Neural progenitor cell (in vitro differentiated cells): ENCODE results near the gene CDC42EP3. TPM values are rescaled to one million over a fixed set of nuclear protein-coding genes. Genes with fewer than 3 reads are reported as not detected.

Experiments
- DNase-seq: peaks from one replicate; pipeline ENCODE4 v3.0.0-alpha.2; 2016; ENCODE audit warnings: low spot score
- H2AFZ ChIP-seq: fragments of 200-600 bp; sonication (generic); replicated peaks from 2 replicates; pipeline ENCODE4 v1.6.1; 2016; ENCODE audit warnings: antibody characterized with exemption
- H3F3A ChIP-seq: fragments of 200-600 bp; sonication (generic); 2 replicates; pipeline ENCODE4 v1.6.1; 2016; ENCODE audit warnings: antibody characterized with exemption, low read depth
- H3K27ac ChIP-seq: fragments of 200-600 bp; sonication (generic); 2 replicates; pipeline ENCODE4 v1.5.1; 2016; ENCODE audit warnings: mild to moderate bottlenecking
- H3K27me3 ChIP-seq: fragments of 200-600 bp; sonication (generic); 2 replicates; pipeline ENCODE4 v1.6.1; 2016; ENCODE audit warnings: mild to moderate bottlenecking, moderate library complexity
- H3K36me3 ChIP-seq: fragments of 200-600 bp; sonication (generic); 2 replicates; pipeline ENCODE4 v1.5.1; 2016
- H3K4me1 ChIP-seq: fragments of 200-600 bp; sonication (generic); 2 replicates; pipeline ENCODE4 v1.6.1; 2016; ENCODE audit warnings: mixed run types
- H3K4me2 ChIP-seq: fragments of 200-600 bp; sonication (generic); 2 replicates; pipeline ENCODE4 v1.6.1; 2016
- H3K4me3 ChIP-seq: fragments of 200-600 bp; sonication (generic); 2 replicates; pipeline ENCODE4 v1.5.1; 2016
- H3K79me2 ChIP-seq: fragments of 200-600 bp; sonication (generic); 2 replicates; pipeline ENCODE4 v1.6.1; 2016; ENCODE audit warnings: low read depth
- H3K9ac ChIP-seq: fragments of 200-600 bp; sonication (generic); 2 replicates; pipeline ENCODE4 v1.6.1; 2016
- H3K9me3 ChIP-seq: fragments of 200-600 bp; sonication (generic); 2 replicates; pipeline ENCODE4 v1.5.1; 2016; ENCODE audit warnings: low read depth
- H4K20me1 ChIP-seq: fragments of 200-600 bp; sonication (generic); 2 replicates; pipeline ENCODE4 v1.6.1; 2016; ENCODE audit warnings: low read depth
- H3K27ac Mint-ChIP-seq: 3 replicates; pipeline ENCODE4 v1.8.0; 2021; ENCODE audit warnings: mixed read lengths
- H3K27me3 Mint-ChIP-seq: 2 replicates; pipeline ENCODE4 v1.8.0; 2022; ENCODE audit warnings: low read depth, mild to moderate bottlenecking, inconsistent platforms, moderate library complexity, mixed read lengths; ENCODE audit not compliant: insufficient read depth
- H3K36me3 Mint-ChIP-seq: 3 replicates; pipeline ENCODE4 v1.8.0; 2021; ENCODE audit warnings: mixed read lengths
- H3K4me1 Mint-ChIP-seq: 3 replicates; pipeline ENCODE4 v1.8.0; 2021; ENCODE audit warnings: mixed read lengths
- H3K4me3 Mint-ChIP-seq: 3 replicates; pipeline ENCODE4 v1.8.0; 2021; ENCODE audit warnings: mild to moderate bottlenecking, moderate library complexity, mixed read lengths
- H3K9me3 Mint-ChIP-seq: 3 replicates; pipeline ENCODE4 v1.8.0; 2020; ENCODE audit warnings: mixed read lengths
- CTCF ChIP-seq: fragments of 200-600 bp; sonication (generic); IDR thresholded peaks from 2 replicates; pipeline ENCODE4 v1.5.1; 2017; ENCODE audit warnings: antibody characterized with exemption, mild to moderate bottlenecking
- EZH2 ChIP-seq: fragments of 200-600 bp; sonication (generic); IDR thresholded peaks from 2 replicates; pipeline ENCODE4 v1.6.1; 2017; ENCODE audit warnings: antibody characterized with exemption, mild to moderate bottlenecking, moderate library complexity
- EZH2phosphoT487 ChIP-seq: fragments of 200-600 bp; sonication (generic); IDR thresholded peaks from 2 replicates; pipeline ENCODE4 v1.6.1; 2017; ENCODE audit warnings: antibody characterized with exemption
- total RNA-seq: library from RNA; depleted of rRNA; stranded (reverse); fragments of >200 nt; gene quantifications from 2 replicates; pipeline ENCODE4 v1.2.3, GENCODE V29; 2015; ENCODE audit warnings: low replicate concordance

CDC42EP3 gene
- total RNA-seq, 1 donor from 2014 or later = 21.2 TPM

DNA sequence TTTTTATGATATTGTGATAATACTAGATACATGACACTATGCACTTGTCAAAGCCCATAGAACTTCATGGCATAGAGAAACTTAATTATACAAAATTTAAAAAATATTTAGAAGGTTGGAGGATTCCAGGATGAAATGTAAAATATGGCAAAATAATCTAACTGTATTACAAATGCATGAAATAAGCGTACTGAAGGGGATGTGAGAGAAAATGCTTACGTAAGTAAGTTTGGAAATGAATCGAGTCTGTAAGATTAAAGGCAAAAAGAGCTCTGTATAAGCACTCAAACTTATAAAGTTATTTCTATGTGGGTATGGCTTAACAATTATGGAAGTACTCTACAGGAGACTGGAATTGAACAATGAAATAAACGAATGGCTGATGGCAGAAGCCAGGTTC, 13.4 kb upstream of the CDC42EP3 start:
- no peaks in the 10 kb centered on the region for H3K36me3 Mint-ChIP-seq
- H3K27me3 ChIP-seq = no peaks in the 10 kb centered on the region
- H3K27ac Mint-ChIP-seq = no peak overlapping the region
- H3K9me3 Mint-ChIP-seq = no peaks in the 10 kb centered on the region
- H3K27ac ChIP-seq = no peak overlapping the region
- H3F3A ChIP-seq = no peaks in the 10 kb centered on the region
- H3K79me2 ChIP-seq = no peaks in the 10 kb centered on the region
- no peak for DNase-seq
- no peaks in the 10 kb centered on the region for H3K36me3 ChIP-seq
- no peak overlapping the region for H3K4me2 ChIP-seq
- peaks cover 3% of the 10 kb centered on the region for H3K27me3 Mint-ChIP-seq
- no peak overlapping the region for H3K9ac ChIP-seq
- H3K4me3 Mint-ChIP-seq = no peak overlapping the region
- H4K20me1 ChIP-seq = no peaks in the 10 kb centered on the region
- no peak overlapping the region for H2AFZ ChIP-seq
- no peaks in the 10 kb centered on the region for H3K9me3 ChIP-seq
- H3K4me1 ChIP-seq = no peaks in the 10 kb centered on the region
- peaks cover 9% of the 10 kb centered on the region for H3K4me1 Mint-ChIP-seq
- no peak overlapping the region for H3K4me3 ChIP-seq
- TF ChIP-seq EZH2 (no peak), EZH2phosphoT487 (no peak), CTCF (no peak)

DNA sequence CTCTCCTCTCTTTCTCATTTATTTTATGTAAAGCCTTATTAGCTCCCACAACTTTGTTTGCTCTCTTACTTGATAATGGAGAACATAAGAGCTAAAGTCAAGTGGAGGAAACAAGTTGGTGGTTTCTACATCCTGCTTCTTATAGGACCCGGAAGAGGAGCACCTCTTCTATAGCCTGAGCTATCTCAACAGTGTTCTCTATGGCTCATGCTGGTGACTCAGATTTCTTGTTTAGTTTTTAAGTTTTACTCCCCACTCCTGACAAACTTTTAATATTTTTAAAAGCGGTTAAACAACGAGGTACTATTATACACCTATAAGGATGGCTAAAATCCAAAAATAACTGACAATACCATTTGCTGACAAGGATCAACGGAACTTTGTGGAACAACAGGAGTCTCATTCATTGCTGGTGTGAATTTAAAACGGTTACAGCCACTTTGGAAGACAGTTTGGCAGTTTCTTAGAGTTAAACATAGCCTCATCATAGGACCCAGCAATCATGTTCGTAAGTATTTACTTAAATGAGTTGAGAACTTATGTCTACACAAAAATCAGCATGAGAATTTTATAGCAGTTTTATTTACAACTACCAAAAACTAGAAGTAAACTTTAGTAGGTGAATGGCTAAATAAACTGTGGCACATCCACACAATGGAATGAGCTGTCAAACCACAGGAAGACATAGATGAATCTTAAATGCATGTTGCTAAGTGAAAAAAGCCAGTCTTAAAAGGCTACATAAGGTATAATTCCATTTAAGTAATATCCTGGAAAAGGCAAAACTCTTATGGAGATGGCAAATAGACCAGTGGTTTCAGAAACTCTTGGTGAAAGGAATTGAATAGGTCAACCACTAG, 12.7 kb upstream of the CDC42EP3 start:
- H3K27me3 Mint-ChIP-seq = peaks cover 3% of the 10 kb centered on the region
- no peaks in the 10 kb centered on the region for H3K27me3 ChIP-seq
- no peak for TF ChIP-seq CTCF

DNA sequence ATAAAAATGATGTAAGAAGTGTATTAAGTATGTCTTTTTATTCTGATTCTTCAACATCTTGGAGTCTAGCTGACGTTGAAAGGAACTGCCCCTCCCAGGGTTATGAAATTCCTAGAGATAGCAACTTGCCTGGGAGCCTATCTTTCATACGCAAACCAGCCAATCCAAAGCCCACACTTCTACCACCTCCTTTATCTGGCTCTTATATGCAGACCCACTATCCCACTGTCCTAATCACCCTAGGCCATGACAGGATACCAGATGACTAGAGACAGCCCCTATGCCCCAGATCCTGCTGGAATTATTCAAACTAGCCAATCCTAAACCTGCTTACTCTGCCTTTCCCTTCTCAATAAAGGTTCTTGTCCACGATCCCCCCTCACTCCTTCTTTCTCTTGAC, 11.8 kb upstream of the CDC42EP3 start:
- no peak overlapping the region for H3K4me3 ChIP-seq
- H3K4me1 ChIP-seq = no peaks in the 10 kb centered on the region
- Mint-ChIP-seq H3K36me3 (no peaks in the 10 kb centered on the region), H3K27me3 (peaks cover under 1% of the 10 kb centered on the region), H3K9me3 (no peaks in the 10 kb centered on the region), H3K4me3 (no peak overlapping the region), H3K4me1 (no peaks in the 10 kb centered on the region), H3K27ac (no peak overlapping the region)
- no peaks in the 10 kb centered on the region for H3K79me2 ChIP-seq
- TF ChIP-seq CTCF = no peak
- TF ChIP-seq EZH2phosphoT487 = no peak
- TF ChIP-seq EZH2 = no peak
- H3K36me3 ChIP-seq = no peaks in the 10 kb centered on the region
- H3K9ac ChIP-seq = no peak overlapping the region
- H3K27ac ChIP-seq = no peak overlapping the region
- H3K27me3 ChIP-seq = no peaks in the 10 kb centered on the region
- no peak overlapping the region for H3K4me2 ChIP-seq
- no peaks in the 10 kb centered on the region for H3K9me3 ChIP-seq
- no peaks in the 10 kb centered on the region for H4K20me1 ChIP-seq
- no peak for DNase-seq
- H3F3A ChIP-seq = no peaks in the 10 kb centered on the region
- H2AFZ ChIP-seq = no peak overlapping the region

More for the DNA sequence above, 12.7 kb upstream of the CDC42EP3 start:
- no peak overlapping the region for H2AFZ ChIP-seq
- Mint-ChIP-seq H3K4me1 (peaks cover 6% of the 10 kb centered on the region), H3K4me3 (no peak overlapping the region), H3K36me3 (no peaks in the 10 kb centered on the region), H3K9me3 (no peaks in the 10 kb centered on the region), H3K27ac (no peak overlapping the region)
- no peaks in the 10 kb centered on the region for H3K4me1 ChIP-seq
- H3K4me2 ChIP-seq = no peak overlapping the region
- no peaks in the 10 kb centered on the region for H3K79me2 ChIP-seq
- no peak overlapping the region for H3K9ac ChIP-seq
- no peaks in the 10 kb centered on the region for H3K36me3 ChIP-seq
- no peaks in the 10 kb centered on the region for H3K9me3 ChIP-seq
- H3F3A ChIP-seq = no peaks in the 10 kb centered on the region
- no peak overlapping the region for H3K4me3 ChIP-seq
- no peak overlapping the region for H3K27ac ChIP-seq
- no peak for DNase-seq
- no peaks in the 10 kb centered on the region for H4K20me1 ChIP-seq
